Esophagus squamous epithelium (tissue), 5 donors: Measurements from ENCODE around the gene NRIP1. TPM values are rescaled to one million over a fixed set of nuclear protein-coding genes. Genes with fewer than 3 reads are reported as not detected.

Experiments
- DNase-seq: peaks from one replicate; lab custom pipeline; 2025; lab: John Stamatoyannopoulos, UW
- H3K27ac ChIP-seq, 4 donors: fragments of 200-600 bp; sonication (generic); one replicate each; pipeline ENCODE4 v1.5.1; 2016 to 2019; ENCODE audit warnings: mild to moderate bottlenecking in 1 of 4
- H3K27me3 ChIP-seq, 4 donors: fragments of 200-600 bp; sonication (generic); 1 replicate in 3 of 4; 2 replicates in 1 of 4; pipeline versions ENCODE4 v1.5.1 to v1.6.0; 2017 to 2021; ENCODE audit warnings: antibody characterized with exemption in 1 of 4
- H3K36me3 ChIP-seq, 3 donors: fragments of 200-600 bp; sonication (generic); one replicate each; pipeline ENCODE4 v1.5.1; 2016 to 2019
- H3K4me1 ChIP-seq, 3 donors: fragments of 200-600 bp; sonication (generic); one replicate each; pipeline ENCODE4 v1.5.1; 2017 to 2019
- H3K4me3 ChIP-seq, 4 donors: fragments of 200-600 bp; sonication (generic); 1 replicate in 3 of 4; 2 replicates in 1 of 4; pipeline ENCODE4 v1.5.1; 2016 to 2019; ENCODE audit warnings: mild to moderate bottlenecking in 2 of 4, moderate library complexity in 1 of 4
- H3K9me3 ChIP-seq, 3 donors: fragments of 200-600 bp; sonication (generic); one replicate each; pipeline ENCODE4 v1.5.1; 2016 to 2019
- CTCF ChIP-seq, 6 experiments: fragments of 450-650 bp in 4 of 6; fragments of 200-600 bp in 2 of 6; sonication (generic) in 2 of 6; IDR thresholded peaks; one replicate each; pipeline ENCODE4 v1.5.1; 2016 to 2019; ENCODE audit warnings: antibody characterized with exemption in 6 of 6, mild to moderate bottlenecking in 4 of 6, moderate library complexity in 4 of 6
- POLR2A ChIP-seq, 4 donors: fragments of 450-650 bp; IDR thresholded peaks; one replicate each; pipeline ENCODE4 v1.6.1; 2017; ENCODE audit warnings: antibody characterized with exemption in 4 of 4, mild to moderate bottlenecking in 4 of 4, moderate library complexity in 3 of 4
- WGBS, 2 donors: methylation state at CpG; one replicate each; pipeline ENCODE4 v1.1.5; 2018; 5-methylcytosine and 5-hydroxymethylcytosine counted together
- intact Hi-C: fragments of 100-400 bp; cut with DNase I; formaldehyde crosslinking; loops from one replicate; pipeline ENCODE4 v1.15.0; 2022
- total RNA-seq, 4 donors: library from RNA; depleted of rRNA; stranded (reverse); fragments of >200 nt; gene quantifications; one replicate each; pipeline ENCODE4 v1.1.0, GENCODE V29; 2016
- donor health status: DM: yes; HTN: yes; CAD: no.

The NRIP1 gene
- total RNA-seq, 4 donors from 2014 or later: 13.2 to 37.0 (median 31.1) TPM

GRCh38 chr21:14961502-14961901, 103.3 kb downstream of the NRIP1 start:
- Histone ChIP-seq H3K4me3 (no peak overlapping the region), H3K4me1 (no peaks in the 10 kb centered on the region), H3K27ac (no peak overlapping the region), H3K9me3 (no peaks in the 10 kb centered on the region), H3K36me3 (peaks cover 0 to 9% (median 0%) of the 10 kb centered on the region in 3 donors), H3K27me3 (no peaks in the 10 kb centered on the region)
- WGBS, 2 donors: 82 to 93% methylated on average over 3 of the region's 3 CpGs
- no peak for DNase-seq
- intact Hi-C loops: no loop called here
- no peak for TF ChIP-seq CTCF (IDR thresholded peaks at IDR 0.05)
- TF ChIP-seq POLR2A (IDR thresholded peaks at IDR 0.05): no peak

GRCh38 chr21:14959343-14959742, 105.5 kb downstream of the NRIP1 start:
- no peak for DNase-seq
- intact Hi-C loops: no loop called here
- no peak for TF ChIP-seq POLR2A (IDR thresholded peaks at IDR 0.05)
- H3K27me3 ChIP-seq: no peaks in the 10 kb centered on the region
- H3K27ac ChIP-seq: no peak overlapping the region
- H3K36me3 ChIP-seq: peaks cover 0 to 5% (median 0%) of the 10 kb centered on the region in 3 donors
- no peak overlapping the region for H3K4me3 ChIP-seq
- H3K9me3 ChIP-seq: no peaks in the 10 kb centered on the region
- no peaks in the 10 kb centered on the region for H3K4me1 ChIP-seq
- WGBS, 2 donors: 54 to 66% methylated on average over 3 of the region's 3 CpGs

- Histone ChIP-seq H3K9me3 (no peaks in the 10 kb centered on the region), H3K27me3 (no peaks in the 10 kb centered on the region), H3K4me1 (no peaks in the 10 kb centered on the region), H3K36me3 (no peaks in the 10 kb centered on the region), H3K4me3 (no peak overlapping the region), H3K27ac (no peak overlapping the region)
- DNase-seq: no peak
- intact Hi-C loops: no loop called here
- TF ChIP-seq CTCF (IDR thresholded peaks at IDR 0.05): no peak
- no peak for TF ChIP-seq POLR2A (IDR thresholded peaks at IDR 0.05)
- WGBS, 2 donors: 83 to 88% methylated on average over 1 of the region's 1 CpG
Measured at GRCh38 chr21:14957836-14958235, 107.0 kb downstream of the NRIP1 start.

- no peak for DNase-seq
- no peaks in the 10 kb centered on the region for H3K9me3 ChIP-seq
- TF ChIP-seq POLR2A (IDR thresholded peaks at IDR 0.05): no peak
- no peak for TF ChIP-seq CTCF (IDR thresholded peaks at IDR 0.05)
- H3K36me3 ChIP-seq: no peaks in the 10 kb centered on the region
- intact Hi-C loops: no loop called here
- no peaks in the 10 kb centered on the region for H3K4me1 ChIP-seq
- no peaks in the 10 kb centered on the region for H3K27me3 ChIP-seq
- 50 to 56% methylated on average over 4 of the region's 4 CpGs for WGBS, 2 donors
- no peak overlapping the region for H3K4me3 ChIP-seq
- H3K27ac ChIP-seq: no peak overlapping the region
Measured at GRCh38 chr21:14956807-14957206, 108.0 kb downstream of the NRIP1 start.

GRCh38 chr21:14955936-14956520, 108.8 kb downstream of the NRIP1 start:
- Histone ChIP-seq H3K4me1 (no peaks in the 10 kb centered on the region), H3K36me3 (no peaks in the 10 kb centered on the region), H3K27ac (no peak overlapping the region), H3K4me3 (no peak overlapping the region), H3K9me3 (no peaks in the 10 kb centered on the region), H3K27me3 (no peaks in the 10 kb centered on the region)
- WGBS, 2 donors: 72 to 76% methylated on average over 6 of the region's 6 CpGs
- intact Hi-C loops: no loop called here
- no peak for DNase-seq
- TF ChIP-seq POLR2A (IDR thresholded peaks at IDR 0.05) (no peak), CTCF (IDR thresholded peaks at IDR 0.05) (no peak)

- Histone ChIP-seq H3K27me3 (no peaks in the 10 kb centered on the region), H3K36me3 (no peaks in the 10 kb centered on the region), H3K4me3 (no peak overlapping the region), H3K4me1 (no peaks in the 10 kb centered on the region), H3K9me3 (peaks cover 0 to 5% (median 0%) of the 10 kb centered on the region in 3 donors), H3K27ac (no peak overlapping the region)
- intact Hi-C loops: no loop called here
- DNase-seq: no peak
- no peak for TF ChIP-seq POLR2A (IDR thresholded peaks at IDR 0.05)
- peak in 1 of 6 experiments; percentile 18 for TF ChIP-seq CTCF (IDR thresholded peaks at IDR 0.05)
- 91% methylated on average over 4 of the region's 4 CpGs for WGBS, 2 donors
Measured at GRCh38 chr21:14952916-14953315, 111.9 kb downstream of the NRIP1 start.
